ENCODE results near the gene LRRN2. TPM values are rescaled to one million over a fixed set of nuclear protein-coding genes. Genes with fewer than 3 reads are reported as not detected.

Gene LRRN2
- total and polyA plus RNA-seq, 2 of the 8 experiments (the other 6 are each of a cell fraction or from before 2014, with no cell fraction given), result 1.8 to 2.3 TPM

DNA sequence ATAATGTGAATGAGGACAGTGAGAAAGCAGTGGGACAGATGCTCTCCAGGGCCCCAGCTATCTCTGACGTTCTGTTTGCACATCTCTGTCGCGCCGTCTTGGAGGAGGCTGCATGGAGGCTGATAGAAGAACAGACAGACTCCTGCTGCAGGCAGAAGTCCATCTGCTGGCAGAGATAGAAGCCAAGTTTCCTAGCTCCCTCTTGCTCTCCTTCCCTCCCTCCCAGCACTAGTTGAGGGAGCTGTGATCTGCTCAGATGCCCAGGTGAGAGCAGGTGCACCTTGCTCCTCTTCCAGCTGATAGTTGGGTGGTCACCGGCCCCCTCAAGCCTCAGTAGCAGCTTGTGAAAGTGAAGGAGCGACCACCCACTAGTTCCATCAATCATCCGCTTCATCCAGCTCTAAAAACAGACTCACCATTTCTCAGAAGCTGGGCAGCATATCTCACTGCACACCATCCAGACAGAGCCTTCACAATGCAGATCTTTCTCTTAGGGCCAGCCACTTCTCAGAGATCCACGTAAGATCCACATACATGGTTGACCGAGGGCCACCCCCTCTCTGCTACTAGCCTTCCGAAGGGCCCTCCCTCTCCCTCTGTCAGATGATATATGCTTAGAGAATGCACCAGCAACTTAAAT, 12.9 kb downstream of the LRRN2 start:
- H3K36me3 ChIP-seq (ENCODE audit: control insufficient read depth in 2 of 4, insufficient read depth in 4 of 4, low read length in 3 of 4), result no peaks in the 10 kb centered on the region
- H4K91ac ChIP-seq (replicated peaks; ENCODE audit: insufficient read length, low read length), result no peak overlapping the region
- H3K9me3 ChIP-seq (ENCODE audit: insufficient read depth in 2 of 2, low read depth in 1 of 2, low read length in 1 of 2), result no peaks in the 10 kb centered on the region
- H2BK5ac ChIP-seq (ENCODE audit: low read depth, low read length), result no peak overlapping the region
- H3K4me1 ChIP-seq (replicated peaks in 1 of 4; ENCODE audit: control insufficient read depth in 3 of 4, insufficient read depth in 4 of 4, low read length in 3 of 4), result peaks cover 0 to 6% (median 3%) of the 10 kb centered on the region in 4 experiments; a peak in 3 of 7 replicates
- no peak overlapping the region for H3K4me3 ChIP-seq (ENCODE audit: extremely low read depth in 1 of 4, insufficient read depth in 2 of 4, low read depth in 3 of 4, low read length in 4 of 4)
- WGBS, 2 experiments (ENCODE audit: extremely low coverage in 1 of 2, insufficient coverage in 1 of 2, insufficient read length in 1 of 2, insufficient replicate concordance in 2 of 2, low coverage in 1 of 2, low lambda C conversion rate in 2 of 2, missing lambda C conversion rate in 1 of 2), result 86% methylated on average over 10 of the region's 10 CpGs; no CpG with 5 or more reads in 1 of the 2 experiments
- no peak overlapping the region; the same call in 1 of the 2 replicates for H4K8ac ChIP-seq (ENCODE audit: extremely low read depth, insufficient read depth, low read length)
- H2BK12ac ChIP-seq (ENCODE audit: low read depth, low read length), result no peak overlapping the region
- no peak overlapping the region for H3K14ac ChIP-seq (ENCODE audit: insufficient read length)
- H4K5ac ChIP-seq (ENCODE audit: insufficient read length, low read depth, low read length), result no peak overlapping the region
- H3K4ac ChIP-seq (replicated peaks; ENCODE audit: insufficient read length, low read depth, low read length), result no peak overlapping the region
- H4K20me1 ChIP-seq (replicated peaks in 1 of 2; ENCODE audit: control insufficient read depth in 1 of 2, insufficient read depth in 2 of 2, low read length in 2 of 2), result no peaks in the 10 kb centered on the region
- TF ChIP-seq RBBP5 (IDR thresholded peaks at IDR 0.05; ENCODE audit: borderline replicate concordance, low read depth, low read length) (no peak), EZH2 (IDR thresholded peaks at IDR 0.05; ENCODE audit: low read depth, low read length, severe bottlenecking) (no peak), CHD1 (IDR thresholded peaks at IDR 0.05; ENCODE audit: low read depth, low read length) (no peak), JUND (IDR thresholded peaks at IDR 0.05; ENCODE audit: low read length) (no peak), RAD21 (IDR thresholded peaks at IDR 0.05 in 1 of 2, conservative IDR thresholded peaks at IDR 0.05 in 1 of 2; ENCODE audit: low read depth in 2 of 2, low read length in 2 of 2) (no peak), CBX5 (IDR thresholded peaks at IDR 0.05; ENCODE audit: low read depth, low read length) (no peak), MAFK (IDR thresholded peaks at IDR 0.05; ENCODE audit: low read depth, low read length) (no peak), TEAD4 (IDR thresholded peaks at IDR 0.05; ENCODE audit: low read depth, low read length) (no peak), SIN3A (conservative IDR thresholded peaks at IDR 0.05 in 1 of 2, IDR thresholded peaks at IDR 0.05 in 1 of 2; ENCODE audit: low read depth in 1 of 2, low read length in 2 of 2) (no peak), CHD2 (IDR thresholded peaks at IDR 0.05; ENCODE audit: low read length) (no peak), ASH2L (IDR thresholded peaks at IDR 0.05; ENCODE audit: low read length) (no peak), RNF2 (IDR thresholded peaks at IDR 0.05; ENCODE audit: borderline replicate concordance, low read depth, low read length, missing control alignments, poor library complexity, severe bottlenecking) (no peak)
- H2BK15ac ChIP-seq (ENCODE audit: low read length), result no peak overlapping the region
- no peaks in the 10 kb centered on the region for H3K23me2 ChIP-seq (ENCODE audit: low read depth, low read length)
- FAIRE-seq (no peak), DNase-seq (ENCODE audit: low read depth in 1 of 2, low spot score in 2 of 2) (no peak)
- H3K23ac ChIP-seq (ENCODE audit: insufficient read length), result no peak overlapping the region
- POLR2A ChIA-PET (ENCODE audit: partially characterized antibody), result no interaction called here
- H2AK5ac ChIP-seq (ENCODE audit: low read depth, low read length), result no peak overlapping the region
- no peak overlapping the region for H3K9ac ChIP-seq (replicated peaks in 1 of 4; ENCODE audit: extremely low read depth in 1 of 4, low read depth in 3 of 4, low read length in 3 of 4)
- no peak overlapping the region for H2BK120ac ChIP-seq (replicated peaks; ENCODE audit: low read depth, low read length)
- no peak overlapping the region for H2AFZ ChIP-seq (ENCODE audit: low read length)
- no peak overlapping the region for H2BK20ac ChIP-seq (ENCODE audit: low read length)
- no peak overlapping the region for H3K18ac ChIP-seq (ENCODE audit: extremely low read depth, low read length)
- CTCF ChIA-PET (ENCODE audit: partially characterized antibody), result interaction anchor here (0.6 to 3.1 kb wide), 8 partner anchors 8 to 138 kb away, joined by 3 to 11 read pairs (median 3); no protein-coding TSS in a partner anchor
- no peaks in the 10 kb centered on the region; a peak in 2 of 7 replicates for H3K27me3 ChIP-seq (replicated peaks in 1 of 4; ENCODE audit: control insufficient read depth in 3 of 4, extremely low read depth in 1 of 4, insufficient read depth in 3 of 4, low read length in 3 of 4)
- H3K56ac ChIP-seq (replicated peaks; ENCODE audit: insufficient read length, low read depth, low read length), result no peak overlapping the region
- H3K27ac ChIP-seq (ENCODE audit: low read depth, low read length), result no peak overlapping the region
- H3K79me1 ChIP-seq (ENCODE audit: low read depth, low read length), result no peaks in the 10 kb centered on the region
- H3K79me2 ChIP-seq (ENCODE audit: control insufficient read depth in 1 of 2, insufficient read depth in 2 of 2, low read length in 2 of 2), result no peaks in the 10 kb centered on the region
- no peak overlapping the region for H3K4me2 ChIP-seq (ENCODE audit: insufficient read depth in 1 of 2, low read depth in 2 of 2, low read length in 2 of 2)
